Measurements from ENCODE around the gene TMEM132A.

Gene TMEM132A

GRCh38 chr11:60941371-60942119, 17.3 kb downstream of the TMEM132A start:
- DNase-seq = no peak

DNA sequence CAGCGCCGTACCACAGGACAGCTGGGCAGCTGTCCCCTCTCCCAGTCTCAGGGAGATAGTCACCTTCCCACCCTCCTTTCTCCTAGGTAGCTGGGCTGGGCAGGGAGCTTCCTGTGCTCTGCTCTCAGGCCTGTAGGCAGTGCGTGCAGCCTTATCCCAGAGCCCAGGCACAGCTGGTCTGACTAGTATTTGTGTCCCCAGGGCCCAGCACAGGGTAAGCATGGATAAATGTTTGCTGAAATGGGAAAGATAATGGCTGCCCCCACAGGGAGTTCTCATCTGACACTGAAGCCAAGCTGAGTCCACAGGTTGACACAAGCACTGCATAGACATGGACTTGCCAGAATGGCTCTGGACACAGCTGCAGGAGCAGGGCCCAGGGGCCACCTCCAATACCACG, 18.0 kb downstream of the TMEM132A start:
- no peak for DNase-seq

GRCh38 chr11:60942970-60943565, 18.8 kb downstream of the TMEM132A start:
- peak; percentile 40 for DNase-seq

- DNase-seq = no peak
Observed at GRCh38 chr11:60944490-60945294, 20.4 kb downstream of the TMEM132A start.

DNA sequence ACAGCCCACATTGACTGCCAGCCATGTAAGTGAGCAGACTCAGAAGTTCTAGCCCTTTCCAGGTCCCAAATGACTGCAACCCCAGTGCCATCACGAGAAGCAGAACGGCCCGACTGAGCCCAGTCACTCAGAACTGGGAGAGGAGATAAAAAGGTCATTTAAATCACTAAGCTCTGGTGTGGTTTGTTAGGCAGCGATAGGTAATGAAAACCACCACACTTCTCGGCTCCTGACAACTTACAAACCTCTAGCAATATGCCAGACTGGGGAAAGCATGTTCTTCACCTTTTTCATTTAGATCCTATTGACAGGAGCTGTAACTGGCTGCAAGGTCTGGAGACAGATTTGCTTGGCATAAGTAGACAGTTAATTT, 21.0 kb downstream of the TMEM132A start:
- DNase-seq = no peak

DNA sequence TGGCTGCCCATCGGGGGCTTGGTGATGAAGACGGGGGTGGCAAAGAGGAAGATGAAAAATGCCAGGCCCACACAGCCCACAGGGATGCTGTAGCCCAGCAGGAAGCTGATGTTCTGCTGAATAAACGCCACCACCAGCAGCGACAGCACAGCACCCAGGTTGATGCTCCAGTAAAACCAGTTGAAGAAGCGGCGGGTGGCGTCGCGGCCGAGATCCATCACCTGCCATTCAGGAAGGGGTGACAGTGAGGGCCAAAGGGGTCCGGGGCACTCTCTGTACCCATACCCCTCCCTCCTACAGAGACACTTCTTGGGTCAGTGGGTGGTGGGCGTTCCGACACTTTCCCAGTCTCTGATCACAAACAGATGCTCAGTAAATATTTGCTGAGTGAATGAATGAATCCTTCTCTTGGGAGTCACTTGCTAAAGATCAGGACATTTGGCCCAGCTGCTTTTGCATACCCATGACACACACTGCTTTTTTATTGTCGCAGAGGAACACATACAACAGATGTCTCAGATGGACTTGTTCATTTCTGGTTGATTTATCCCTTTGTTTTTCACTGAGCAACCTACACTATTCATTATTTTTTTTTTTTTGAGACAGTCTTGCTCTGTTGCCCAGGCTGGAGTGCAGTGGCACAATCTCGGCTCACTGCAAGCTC, 22.5 kb downstream of the TMEM132A start:
- DNase-seq = no peak

- no peak for DNase-seq
Observed at GRCh38 chr11:60947700-60948099, 23.4 kb downstream of the TMEM132A start.

- DNase-seq = no peak
Observed at GRCh38 chr11:60948250-60948649, 24.0 kb downstream of the TMEM132A start.

DNA sequence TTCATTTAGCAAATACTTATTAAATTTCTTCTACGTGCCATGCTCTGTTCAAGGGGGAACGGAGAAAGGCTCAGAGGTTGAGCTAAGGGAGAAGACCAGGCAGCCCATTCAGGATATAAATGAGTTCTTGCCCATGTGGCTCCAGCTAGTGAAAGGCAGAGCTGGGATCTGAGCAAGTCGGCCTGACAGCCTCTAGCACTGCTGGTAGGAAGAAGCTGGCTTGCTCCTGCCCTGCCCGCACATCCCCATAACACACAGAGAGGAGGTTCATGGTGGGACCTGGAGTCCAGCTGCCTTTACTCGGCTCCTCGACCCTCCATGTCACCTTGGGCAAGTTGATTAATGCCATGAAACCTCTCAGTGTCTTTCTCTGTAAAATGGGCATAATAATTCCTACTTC, 25.8 kb downstream of the TMEM132A start:
- no peak for DNase-seq

GRCh38 chr11:60950933-60951605, 26.8 kb downstream of the TMEM132A start:
- no peak for DNase-seq

- no peak for DNase-seq
Observed at GRCh38 chr11:60951606-60951903, 27.3 kb downstream of the TMEM132A start.

DNA sequence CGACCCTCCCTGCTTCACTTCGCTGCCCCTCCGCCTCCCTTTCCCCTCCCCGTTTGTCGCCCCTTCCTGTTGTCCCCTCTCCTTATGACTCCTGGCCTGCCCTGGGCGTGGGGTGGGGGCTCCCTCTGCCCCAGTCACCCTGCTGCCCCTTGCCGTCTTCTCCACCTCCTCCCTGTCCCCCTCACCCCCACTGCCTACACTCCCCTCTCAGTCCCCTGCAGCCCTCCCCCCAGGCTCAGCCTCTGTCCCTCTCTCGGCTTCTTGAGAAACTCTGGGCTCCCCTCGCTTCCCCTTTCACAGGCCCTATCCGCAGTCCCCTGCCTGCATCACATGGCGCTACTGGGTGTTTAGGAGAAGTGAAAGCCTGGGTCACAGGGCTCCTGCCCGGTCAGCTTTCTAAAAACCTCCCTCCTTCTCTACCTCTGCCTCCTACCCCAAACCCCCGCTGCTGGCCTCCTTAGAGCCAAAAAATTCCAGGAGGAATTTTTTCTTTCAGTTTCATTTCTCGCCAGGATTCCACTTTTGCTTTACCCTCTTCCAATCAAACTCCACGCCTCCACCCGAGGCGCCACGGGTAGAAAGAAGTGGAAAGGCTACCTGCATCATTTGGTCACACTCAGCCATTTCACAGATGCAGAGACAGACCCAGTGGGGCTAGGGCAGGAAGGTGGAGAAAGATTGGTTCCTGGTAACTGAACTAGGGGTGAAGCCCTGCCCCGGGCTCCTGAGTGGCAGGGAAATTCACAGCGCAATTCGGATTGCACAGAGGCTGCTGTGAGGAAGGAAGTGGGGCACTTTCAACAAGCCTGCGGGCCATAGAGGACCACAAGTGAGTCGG, 27.9 kb downstream of the TMEM132A start, which contains the start of gene SLC15A3:
SLC15A3 (minus strand) TSS at position 273 of the 838 bp plus-strand sequence. CDS start 625 bp downstream, outside the sequence.
- no peak for DNase-seq

- no peak for DNase-seq
Observed at GRCh38 chr11:60952742-60953170, 28.5 kb downstream of the TMEM132A start.

DNA sequence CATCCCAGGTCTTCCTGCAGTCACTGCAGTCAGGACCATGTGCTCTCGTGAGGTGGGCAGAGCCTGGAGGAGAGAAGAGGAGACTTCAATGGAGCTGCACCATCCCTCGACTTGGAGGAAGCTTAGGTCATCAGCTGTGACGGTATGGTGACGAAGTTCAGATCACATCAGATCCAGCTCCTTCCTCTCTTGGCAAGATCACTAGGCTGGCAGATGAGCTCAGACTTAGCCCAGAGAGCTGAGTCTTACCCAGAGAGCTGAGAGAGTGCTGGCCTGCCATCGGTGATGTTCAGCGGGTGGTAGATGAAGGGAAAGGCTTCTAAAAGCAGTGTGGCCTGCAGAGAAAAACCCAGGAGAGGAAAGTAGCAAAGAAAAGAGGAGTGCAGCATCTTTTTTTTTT, 29.5 kb downstream of the TMEM132A start:
- DNase-seq = no peak

DNA sequence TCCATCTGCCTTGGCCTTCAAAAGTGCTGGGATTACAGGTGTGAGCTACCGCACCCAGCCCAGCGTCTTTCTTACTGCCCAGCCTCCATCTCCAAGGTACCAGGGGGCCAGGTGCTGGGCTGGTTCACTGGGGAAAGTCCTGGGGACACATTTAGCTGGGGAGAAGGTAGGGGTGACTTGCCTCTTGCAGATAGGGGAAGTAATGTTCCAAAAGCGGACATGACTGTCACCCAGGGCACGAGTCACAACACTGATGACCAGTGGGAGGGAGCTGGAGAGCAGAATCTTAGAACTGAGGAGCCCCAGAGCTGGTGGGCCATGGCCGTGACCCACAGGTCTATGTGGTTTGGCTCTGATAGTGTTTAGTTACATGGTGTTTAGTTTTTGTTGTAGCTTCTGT, 30.2 kb downstream of the TMEM132A start:
- no peak for DNase-seq

DNA sequence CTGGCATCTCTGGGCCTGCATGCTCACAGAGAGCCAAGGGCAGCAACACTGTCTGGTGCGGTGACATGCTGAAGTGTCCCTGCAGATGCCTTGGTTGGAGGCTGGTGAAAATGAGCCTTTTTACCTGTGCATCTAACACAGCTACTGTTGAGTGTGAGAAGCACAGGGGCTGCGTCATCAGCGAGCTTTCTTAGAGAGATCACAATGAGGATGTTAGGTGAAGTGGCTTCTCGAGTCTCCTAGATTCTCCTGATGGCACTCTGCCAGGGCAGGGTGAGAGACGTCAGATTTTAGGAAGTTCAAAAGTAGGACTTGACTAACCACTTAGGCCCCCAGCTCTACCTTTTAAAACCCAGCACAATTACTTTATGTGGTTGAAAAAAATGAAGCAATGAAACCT, 31.3 kb downstream of the TMEM132A start:
- no peak for DNase-seq

DNA sequence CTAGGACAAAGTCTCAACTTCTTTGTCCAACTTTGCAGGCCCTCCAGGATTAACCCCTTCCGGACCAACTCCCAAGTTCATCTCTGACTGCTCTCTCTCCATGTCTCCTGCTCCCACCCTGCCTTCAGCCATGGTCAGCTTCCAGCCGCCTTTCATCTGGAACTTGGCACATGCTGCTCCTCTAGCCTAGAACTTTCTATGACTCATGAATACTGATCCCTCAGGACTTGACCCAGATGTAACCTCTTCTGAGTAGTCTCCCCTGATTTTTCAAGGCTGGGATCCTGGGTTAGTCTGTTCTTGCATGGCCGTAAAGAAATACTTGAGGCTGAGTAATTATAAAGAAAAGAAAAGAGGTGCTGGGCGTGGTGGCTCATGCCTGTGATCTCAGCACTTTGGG, 32.9 kb downstream of the TMEM132A start:
- DNase-seq = no peak

DNA sequence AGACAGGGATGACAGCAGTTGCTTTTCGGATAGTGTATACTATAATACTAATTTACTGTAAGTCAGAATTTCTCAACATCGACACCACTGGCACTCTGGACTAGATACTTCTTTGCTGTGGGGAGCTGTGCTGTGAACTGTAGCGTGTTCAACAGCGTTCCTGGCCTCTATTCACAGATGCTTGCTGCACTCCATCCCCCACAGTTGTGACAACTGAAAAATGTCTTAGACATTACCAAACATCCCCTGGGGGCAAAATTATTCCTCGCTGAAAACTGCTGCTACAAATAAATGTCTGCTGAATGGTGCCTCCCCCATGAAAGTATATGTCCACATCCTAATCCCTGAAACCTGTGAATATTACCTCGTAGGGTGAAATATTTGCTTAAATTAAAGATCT, 35.2 kb downstream of the TMEM132A start:
- no peak for DNase-seq

GRCh38 chr11:60960405-60960804, 36.1 kb downstream of the TMEM132A start:
- no peak for DNase-seq

DNA sequence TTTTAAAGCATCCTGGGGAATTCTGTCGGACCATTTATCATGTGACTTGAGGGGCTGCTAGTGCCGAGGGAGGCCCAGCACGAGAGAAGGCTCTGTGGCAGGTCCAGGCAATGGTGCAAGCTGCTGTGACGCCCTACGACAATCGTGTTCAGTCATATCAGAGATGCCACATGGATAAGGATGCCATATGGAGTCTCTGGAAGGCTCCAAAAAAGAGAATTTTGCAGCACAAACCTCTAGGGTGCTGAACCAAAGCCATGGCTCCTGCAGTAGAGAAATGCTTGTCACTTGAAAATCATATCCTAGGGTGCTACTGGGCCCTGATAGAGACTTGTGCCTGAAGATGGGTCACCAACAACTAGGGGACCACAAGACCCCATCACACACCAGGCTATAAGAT, 40.5 kb downstream of the TMEM132A start:
- DNase-seq = no peak

DNA sequence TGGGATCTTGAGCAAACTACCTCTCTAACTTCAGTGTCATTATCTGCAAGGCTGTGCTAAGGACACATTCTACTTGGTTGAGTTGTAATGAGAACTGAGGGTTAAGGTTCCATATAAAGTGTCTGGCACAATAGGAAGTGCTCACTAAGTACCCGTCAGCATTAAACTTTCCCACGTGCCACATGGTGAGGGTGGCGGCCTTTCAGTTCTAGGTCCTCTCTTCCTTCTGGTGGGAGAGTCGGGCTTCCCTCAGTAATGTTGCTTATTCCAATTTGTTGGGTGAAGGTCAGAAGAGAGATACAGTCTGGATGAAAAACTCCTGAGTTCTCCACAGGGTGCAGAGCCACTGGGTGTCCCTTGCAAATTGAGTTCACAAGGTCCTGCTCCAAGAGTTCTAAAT, 42.6 kb downstream of the TMEM132A start:
- no peak for DNase-seq

- DNase-seq = no peak
Observed at GRCh38 chr11:60968223-60968622, 44.0 kb downstream of the TMEM132A start.
